A673 (cell line): ENCODE results near the gene SRSF4. TPM values are rescaled to one million over a fixed set of nuclear protein-coding genes. Genes with fewer than 3 reads are reported as not detected.

Source experiments
- BruUV-seq: library from RNA; stranded (reverse); fragments of 400-500 nt; replicated peaks from 2 replicates; lab custom pipeline; 2021; lab: Mats Ljungman, UMichigan
- CTCF ChIA-PET: fragments of 300-600 bp; sonication (Branson Sonifier 250); formaldehyde crosslinking; loops from one replicate; lab custom pipeline; 2022; ENCODE audit warnings: antibody characterized with exemption; lab: Charles Lee
- POLR2A ChIA-PET: fragments of 300-600 bp; sonication (Branson Sonifier 250); formaldehyde crosslinking; loops from one replicate; lab custom pipeline; 2022; ENCODE audit warnings: antibody characterized with exemption; ENCODE audit not compliant: low non-redundant PET; lab: Charles Lee
- DNase-seq: peaks from one replicate; pipeline ENCODE4 v3.0.0-alpha.2; 2015; ENCODE audit warnings: low spot score
- H3K27ac ChIP-seq: fragments of 200-600 bp; sonication (generic); 2 replicates; pipeline ENCODE4 v1.5.1; 2016; ENCODE audit warnings: mixed run types, low read depth, mild to moderate bottlenecking, mixed read lengths, antibody characterized with exemption, low read length; ENCODE audit not compliant: poor library complexity, severe bottlenecking
- H3K27me3 ChIP-seq: fragments of 200-600 bp; sonication (generic); replicated peaks from 2 replicates; pipeline ENCODE4 v1.6.1; 2017; ENCODE audit warnings: mixed run types, low read depth, mild to moderate bottlenecking, mixed read lengths, antibody characterized with exemption, low read length; ENCODE audit not compliant: insufficient read depth, poor library complexity
- H3K36me3 ChIP-seq: fragments of 200-600 bp; sonication (generic); 2 replicates; pipeline ENCODE4 v1.6.1; 2016; ENCODE audit warnings: mixed run types, mild to moderate bottlenecking, mixed read lengths, antibody characterized with exemption, low read length; ENCODE audit not compliant: insufficient read depth, poor library complexity, severe bottlenecking
- H3K4me1 ChIP-seq: fragments of 200-600 bp; sonication (generic); 2 replicates; pipeline ENCODE4 v1.6.1; 2017; ENCODE audit warnings: mixed run types, mild to moderate bottlenecking, mixed read lengths, antibody characterized with exemption, low read length; ENCODE audit not compliant: insufficient read depth, poor library complexity, severe bottlenecking
- H3K4me3 ChIP-seq: fragments of 200-600 bp; sonication (generic); 2 replicates; pipeline ENCODE4 v1.5.1; 2016; ENCODE audit warnings: low read depth, mixed run types, mild to moderate bottlenecking, mixed read lengths, low read length; ENCODE audit not compliant: poor library complexity, severe bottlenecking
- H3K9me3 ChIP-seq: fragments of 200-600 bp; sonication (generic); 2 replicates; pipeline ENCODE4 v1.6.1; 2016; ENCODE audit warnings: mixed run types, low read depth, mild to moderate bottlenecking, mixed read lengths, antibody characterized with exemption, low read length; ENCODE audit not compliant: poor library complexity, severe bottlenecking
- CTCF ChIP-seq: fragments of 300-800, 200-600 bp; sonication (generic); conservative IDR thresholded peaks from 2 replicates; pipeline ENCODE4 v1.5.1; 2017; ENCODE audit warnings: low read depth, mild to moderate bottlenecking, antibody characterized with exemption, low read length, moderate library complexity, mixed read lengths
- EZH2 ChIP-seq: fragments of 200-600 bp; sonication (generic); IDR thresholded peaks from 2 replicates; pipeline ENCODE4 v1.6.1; 2017; ENCODE audit warnings: borderline replicate concordance, low read depth, mild to moderate bottlenecking, mixed read lengths, antibody characterized with exemption, low read length; ENCODE audit not compliant: poor library complexity, severe bottlenecking
- intact Hi-C: fragments of 100-400 bp; cut with micrococcal nuclease; formaldehyde crosslinking; loops from one replicate; pipeline ENCODE4 v1.10.0; 2022; ENCODE audit not compliant: unreplicated experiment
- total RNA-seq: library from RNA; stranded (reverse); gene quantifications from 2 replicates; pipeline ENCODE4 v1.2.3, GENCODE V29; 2021

Gene SRSF4
- total RNA-seq, 1 experiment from 2014 or later = 116 TPM

DNA sequence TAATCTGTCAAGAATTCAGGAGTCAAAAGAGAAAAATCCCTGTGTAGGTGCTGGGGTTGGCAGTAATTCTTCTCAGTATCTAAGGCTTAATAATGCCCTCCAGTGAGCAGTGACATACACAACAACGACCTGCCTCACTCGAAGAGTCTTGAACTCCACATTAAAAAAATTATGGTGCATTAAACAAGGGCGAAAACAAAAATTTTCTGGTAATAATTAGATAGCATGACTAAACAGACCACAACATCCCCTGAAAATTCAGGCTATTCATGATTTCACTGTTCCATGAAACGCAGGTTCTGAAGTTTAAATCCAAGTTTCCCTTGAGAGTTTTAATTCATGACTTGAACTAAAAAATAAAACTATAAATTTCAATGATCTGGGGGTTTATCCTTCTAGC lies 5.1 kb downstream of the SRSF4 start:
- no TSS peak for BruUV-seq
- CTCF ChIA-PET = no interaction called here
- peaks cover 13% of the 10 kb centered on the region for H3K36me3 ChIP-seq

DNA sequence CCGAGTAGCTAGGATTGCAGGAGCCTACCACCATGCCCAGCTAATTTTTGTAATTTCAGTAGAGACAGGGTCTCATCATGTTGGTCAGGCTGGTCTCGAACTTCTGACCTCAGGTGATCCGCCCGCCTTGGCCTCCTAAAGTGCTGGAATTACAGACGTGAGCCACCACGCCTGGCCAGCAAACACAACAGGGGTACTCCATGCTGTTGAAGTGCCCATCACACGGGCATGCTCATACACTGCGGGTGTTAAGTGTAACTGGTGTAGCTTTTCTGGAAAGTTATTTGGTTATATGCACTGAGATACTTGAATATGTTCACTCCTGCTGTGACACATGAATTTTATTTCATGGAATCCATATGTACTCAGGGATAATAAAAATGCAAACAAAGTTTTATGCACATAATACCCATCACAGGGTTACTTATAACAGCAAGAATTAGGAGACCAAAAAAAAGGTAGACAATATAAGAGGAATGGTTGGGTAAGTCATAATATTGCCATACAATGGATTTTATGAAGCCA lies 9.2 kb downstream of the SRSF4 start:
- CTCF ChIA-PET = no interaction called here
- TF ChIP-seq EZH2 (no peak), CTCF (no peak)
- DNase-seq = no peak
- intact Hi-C loops = no loop called here
- H3K27ac ChIP-seq = no peak overlapping the region
- POLR2A ChIA-PET = no interaction called here
- H3K27me3 ChIP-seq = no peaks in the 10 kb centered on the region
- peaks cover 26% of the 10 kb centered on the region for H3K36me3 ChIP-seq
- H3K9me3 ChIP-seq = no peaks in the 10 kb centered on the region
- no TSS peak for BruUV-seq
- H3K4me1 ChIP-seq = peaks cover 54% of the 10 kb centered on the region
- H3K4me3 ChIP-seq = no peak overlapping the region

More for the DNA sequence above, 5.1 kb downstream of the SRSF4 start:
- Histone ChIP-seq H3K27me3 (no peaks in the 10 kb centered on the region), H3K4me3 (no peak overlapping the region), H3K9me3 (no peaks in the 10 kb centered on the region), H3K4me1 (peaks cover 54% of the 10 kb centered on the region), H3K27ac (peak overlapping the region; percentile 56)
- intact Hi-C loops = no loop called here
- DNase-seq = peak; percentile 28
- TF ChIP-seq CTCF (0 out of 2 replicates have a peak, but pooled peaks have one; percentile 22), EZH2 (no peak)
- POLR2A ChIA-PET = no interaction called here

DNA sequence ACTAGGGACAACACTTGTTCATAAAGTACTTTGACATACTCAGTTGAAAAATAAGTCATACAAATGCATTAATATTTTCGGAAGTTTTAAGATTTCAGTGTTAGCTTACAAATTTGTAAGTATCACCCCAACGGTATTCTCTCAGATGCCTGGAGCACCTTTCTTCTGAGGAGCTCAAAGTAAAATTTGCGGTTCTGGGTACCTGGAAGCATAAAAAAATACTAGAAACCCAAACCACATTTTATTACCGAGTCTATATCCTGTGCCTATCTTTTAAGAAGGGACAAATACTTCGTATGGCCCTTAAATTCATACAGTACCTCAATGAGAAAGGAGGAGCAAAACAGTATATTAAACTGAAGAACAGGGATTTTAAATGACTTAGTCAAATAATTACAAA lies 10.2 kb downstream of the SRSF4 start:
- no TSS peak for BruUV-seq
- intact Hi-C loops = no loop called here
- no peaks in the 10 kb centered on the region for H3K9me3 ChIP-seq
- DNase-seq = no peak
- H3K36me3 ChIP-seq = peaks cover 30% of the 10 kb centered on the region
- POLR2A ChIA-PET = interaction anchor here (0.6 to 1.0 kb wide), 2 partner anchors 12 to 389 kb away, joined by 3 to 8 read pairs; no protein-coding TSS in a partner anchor
- H3K27me3 ChIP-seq = no peaks in the 10 kb centered on the region
- CTCF ChIA-PET = interaction anchor here (0.6 kb wide), 1 partner anchor 287 kb away, joined by 6 read pairs; no protein-coding TSS in a partner anchor
- H3K4me1 ChIP-seq = peaks cover 45% of the 10 kb centered on the region
- TF ChIP-seq EZH2 (no peak), CTCF (no peak)
- H3K27ac ChIP-seq = peak overlapping the region; percentile 34
- H3K4me3 ChIP-seq = no peak overlapping the region
